HG03025 (cell line): ENCODE data around the gene QKI.
"Not testable (repeated sequence)": the region's sequence is repeated elsewhere in the genome, so short reads cannot be mapped to it uniquely, and the experiment has no call there.

ENCODE experiments used
- ATAC-seq: cut with Tn5 transposase; IDR thresholded peaks from one replicate; pipeline ENCODE4 v1.9.1; 2021; ENCODE audit warnings: mild to moderate bottlenecking, moderate library complexity; ENCODE audit not compliant: unreplicated experiment, low FRiP score

The QKI gene

GRCh38 chr6:163414117-163414945 is at the start of gene QKI:
Gene QKI, plus strand, starts transcription at chr6:163414718. Its CDS starts 476 bp downstream, at chr6:163415194.
- ATAC-seq, result peak; percentile 44

- no peak for ATAC-seq
These were observed 48.2 kb upstream of the QKI start for GRCh38 chr6:163366288-163366687.

- no peak for ATAC-seq
These were observed 46.9 kb upstream of the QKI start for GRCh38 chr6:163367497-163368183.

- no peak for ATAC-seq
These were observed 45.4 kb upstream of the QKI start for GRCh38 chr6:163369141-163369540.

GRCh38 chr6:163369628-163370365 is 44.7 kb upstream of the QKI start:
- ATAC-seq, result no peak

GRCh38 chr6:163370464-163371117 is 43.9 kb upstream of the QKI start:
- ATAC-seq, result no peak

GRCh38 chr6:163371129-163371528 is 43.4 kb upstream of the QKI start:
- no peak for ATAC-seq

GRCh38 chr6:163373240-163373639 is 41.3 kb upstream of the QKI start:
- no peak for ATAC-seq

- no peak for ATAC-seq
These were observed 39.2 kb upstream of the QKI start for GRCh38 chr6:163375361-163375760.

GRCh38 chr6:163376187-163376586 is 38.3 kb upstream of the QKI start:
- no peak for ATAC-seq

GRCh38 chr6:163377561-163377960 is 37.0 kb upstream of the QKI start:
- ATAC-seq, result no peak

GRCh38 chr6:163380216-163380615 is 34.3 kb upstream of the QKI start:
- ATAC-seq, result no peak

GRCh38 chr6:163381118-163381756 is 33.3 kb upstream of the QKI start:
- ATAC-seq, result no peak

GRCh38 chr6:163383396-163383795 is 31.1 kb upstream of the QKI start:
- ATAC-seq, result not testable (repeated sequence)

- no peak for ATAC-seq
These were observed 30.6 kb upstream of the QKI start for GRCh38 chr6:163383912-163384311.

- ATAC-seq, result no peak
These were observed 30.0 kb upstream of the QKI start for GRCh38 chr6:163384510-163384909.

- not testable (repeated sequence) for ATAC-seq
These were observed 29.0 kb upstream of the QKI start for GRCh38 chr6:163385503-163385902.

- no peak for ATAC-seq
These were observed 28.1 kb upstream of the QKI start for GRCh38 chr6:163386329-163386908.

GRCh38 chr6:163387317-163387716 is 27.2 kb upstream of the QKI start:
- ATAC-seq, result no peak

GRCh38 chr6:163389354-163389753 is 25.2 kb upstream of the QKI start:
- ATAC-seq, result no peak
